Amniotic epithelial cell (primary cell): ENCODE data around the gene DDRGK1.

Source experiments
- DNase-seq: peaks from one replicate; pipeline ENCODE4 v3.0.0-alpha.2; 2010; ENCODE audit warnings: low read depth

DDRGK1 gene

DNA sequence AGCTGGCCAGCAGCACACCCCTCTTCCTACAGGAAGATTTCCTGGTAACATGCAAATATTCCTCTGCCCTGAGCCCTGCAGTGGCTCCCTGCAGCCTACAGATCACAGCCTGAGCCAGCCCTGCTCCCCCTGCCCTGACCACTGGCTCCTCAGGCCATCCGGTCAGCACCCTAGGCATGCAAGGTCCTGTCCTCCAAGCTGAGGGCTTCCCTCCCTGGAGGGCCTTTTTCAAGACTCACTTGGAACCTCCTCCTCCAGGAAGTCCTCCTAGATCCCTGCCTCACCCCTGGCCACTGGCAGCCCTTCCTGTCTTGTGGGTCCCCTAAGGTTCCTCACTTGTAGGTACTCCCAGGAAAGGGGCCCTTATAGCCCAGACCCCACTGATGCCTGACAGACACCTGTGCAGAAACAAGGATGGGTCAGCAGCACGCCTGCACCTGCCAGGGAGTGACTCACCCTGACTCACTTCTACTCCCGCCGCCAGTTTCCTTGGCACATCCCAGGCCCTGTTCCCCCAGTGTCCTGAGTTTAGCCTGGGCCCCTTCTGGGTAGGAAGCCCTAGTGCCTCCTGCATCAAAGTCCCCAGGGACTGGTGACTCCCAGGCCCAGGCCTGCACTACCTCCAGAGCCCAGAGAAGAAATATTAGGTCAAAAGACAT lies 31.3 kb upstream of the DDRGK1 start:
- DNase-seq: no peak

DNA sequence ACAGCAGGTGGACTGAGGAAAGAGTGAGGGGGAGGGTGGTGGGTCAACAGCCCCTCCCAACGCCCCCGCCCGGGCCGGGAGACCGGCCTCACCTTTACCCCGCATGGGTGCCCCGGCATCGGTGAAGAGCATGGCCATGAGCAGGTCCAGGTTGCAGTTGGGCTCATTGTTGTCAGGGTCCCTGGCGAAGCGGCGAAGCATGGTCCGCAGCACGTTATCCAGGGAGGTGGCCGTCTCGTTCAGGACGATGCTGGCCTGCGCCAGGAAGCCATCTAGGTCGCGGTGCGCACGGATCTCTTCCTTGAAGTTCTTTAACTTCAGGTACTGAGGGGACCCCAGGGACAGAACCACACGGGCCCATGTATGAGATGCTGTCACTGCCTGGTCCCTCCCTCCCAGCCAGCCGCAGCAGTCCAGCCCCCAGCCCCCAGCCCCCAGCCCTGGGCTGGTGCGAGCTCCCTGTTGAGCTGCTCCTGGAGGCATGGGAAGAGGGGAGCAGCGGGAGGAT lies 29.6 kb upstream of the DDRGK1 start:
- DNase-seq: no peak

DNA sequence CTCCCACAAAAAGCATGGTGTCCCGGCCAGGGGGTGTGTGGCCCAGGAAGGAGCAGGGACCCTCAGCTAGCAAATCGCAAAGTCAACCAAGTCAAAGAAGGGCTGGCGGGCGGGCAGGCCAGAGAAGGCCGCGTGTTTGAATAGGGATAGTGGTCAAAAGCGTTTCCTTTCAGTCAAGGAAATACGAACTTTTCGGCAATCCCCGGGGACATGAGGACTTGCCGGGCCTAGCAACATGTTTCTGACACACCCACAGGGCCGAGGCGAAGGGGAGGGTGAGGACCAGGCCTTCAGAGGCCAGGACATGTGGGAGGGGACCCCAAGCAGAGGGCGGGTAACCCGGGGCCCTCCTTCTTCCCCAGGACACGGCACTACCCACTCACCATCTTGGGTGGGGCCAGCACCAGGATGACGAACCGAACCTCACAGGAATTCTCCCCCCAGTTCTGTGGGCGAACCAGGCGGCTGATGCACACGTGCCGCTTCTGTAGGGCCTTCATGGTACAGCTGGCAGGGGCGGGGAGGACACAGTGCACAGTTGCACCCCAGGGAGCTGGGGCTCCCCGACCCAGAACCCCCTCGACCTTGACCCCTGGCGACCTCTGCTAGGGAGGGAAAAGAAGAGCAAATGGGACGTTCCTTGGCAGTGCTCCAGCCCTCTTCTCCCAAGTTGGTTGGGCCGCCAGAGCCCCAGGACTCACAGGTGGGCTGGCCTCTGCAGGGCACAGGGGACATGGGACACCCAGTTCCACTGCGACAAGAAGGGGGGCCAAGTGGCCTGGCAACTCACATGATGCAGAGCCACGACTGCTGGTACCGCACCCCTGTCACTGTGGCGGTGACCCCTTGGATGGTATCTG lies 28.9 kb upstream of the DDRGK1 start:
- DNase-seq: no peak

DNA sequence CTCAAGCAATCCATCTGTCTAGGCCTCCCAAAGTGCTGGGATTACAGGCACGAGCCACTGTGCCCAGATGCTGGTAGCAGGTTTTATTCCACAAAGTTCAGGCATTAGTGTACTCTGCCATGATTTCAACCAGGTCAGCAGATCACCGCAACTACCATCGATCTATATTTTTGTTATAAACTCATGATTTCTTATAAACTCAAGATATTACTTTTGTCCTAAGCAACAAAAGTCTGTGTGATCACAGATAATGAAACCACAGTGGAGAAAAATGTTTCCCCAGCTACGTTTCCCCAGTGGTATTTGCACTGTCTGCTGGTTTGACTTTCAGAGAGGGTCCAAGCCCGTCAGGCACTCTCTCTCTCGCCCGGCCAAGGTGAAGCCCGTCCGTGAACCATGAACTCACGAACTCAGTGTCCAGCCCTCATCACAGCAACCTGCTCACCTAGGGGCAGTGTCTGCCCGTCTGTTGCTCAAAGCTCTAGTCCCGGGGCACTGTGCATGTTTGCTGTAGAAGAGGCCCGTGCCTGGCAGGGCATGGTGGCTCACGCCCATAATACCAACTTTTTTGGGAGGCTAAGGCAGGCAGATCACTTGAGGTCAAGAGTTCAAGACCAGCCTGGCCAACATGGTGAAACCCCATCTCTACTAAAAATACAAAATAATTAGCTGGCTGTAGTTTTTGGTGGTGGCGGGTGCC lies 27.6 kb upstream of the DDRGK1 start:
- DNase-seq: no peak

GRCh38 chr20:3231116-3231515 lies 26.6 kb upstream of the DDRGK1 start:
- DNase-seq: no peak

GRCh38 chr20:3229798-3230197 lies 25.3 kb upstream of the DDRGK1 start:
- no peak for DNase-seq

- no peak for DNase-seq
These were observed 24.7 kb upstream of the DDRGK1 start for GRCh38 chr20:3229158-3229557.

- no peak for DNase-seq
These were observed 24.2 kb upstream of the DDRGK1 start for GRCh38 chr20:3228750-3229032.

GRCh38 chr20:3227936-3228749 lies 23.7 kb upstream of the DDRGK1 start:
- DNase-seq: no peak

DNA sequence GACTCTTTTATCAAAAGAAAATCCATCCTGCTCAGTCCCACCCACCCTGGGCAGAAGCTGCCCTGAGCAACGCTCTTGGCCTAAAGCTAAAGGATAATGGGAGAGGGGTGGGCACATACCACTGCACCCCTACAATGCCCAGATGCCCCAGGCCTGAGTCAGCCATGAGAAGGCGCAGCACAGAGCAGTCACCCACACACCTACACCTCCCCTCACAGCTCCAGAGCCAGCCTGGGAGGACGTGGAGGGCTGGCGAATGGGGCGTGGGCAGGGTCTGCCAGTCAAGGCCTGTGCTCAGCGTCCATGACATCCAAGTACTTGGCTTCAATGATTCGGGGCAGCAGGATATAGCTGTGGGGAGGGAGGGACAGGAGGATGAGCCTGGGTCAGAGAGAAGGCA lies 23.0 kb upstream of the DDRGK1 start:
- DNase-seq: no peak

GRCh38 chr20:3226864-3227263 lies 22.4 kb upstream of the DDRGK1 start:
- DNase-seq: no peak

- DNase-seq: no peak
These were observed 21.6 kb upstream of the DDRGK1 start for GRCh38 chr20:3226093-3226492.

- no peak for DNase-seq
These were observed 20.4 kb upstream of the DDRGK1 start for GRCh38 chr20:3224681-3225421.

DNA sequence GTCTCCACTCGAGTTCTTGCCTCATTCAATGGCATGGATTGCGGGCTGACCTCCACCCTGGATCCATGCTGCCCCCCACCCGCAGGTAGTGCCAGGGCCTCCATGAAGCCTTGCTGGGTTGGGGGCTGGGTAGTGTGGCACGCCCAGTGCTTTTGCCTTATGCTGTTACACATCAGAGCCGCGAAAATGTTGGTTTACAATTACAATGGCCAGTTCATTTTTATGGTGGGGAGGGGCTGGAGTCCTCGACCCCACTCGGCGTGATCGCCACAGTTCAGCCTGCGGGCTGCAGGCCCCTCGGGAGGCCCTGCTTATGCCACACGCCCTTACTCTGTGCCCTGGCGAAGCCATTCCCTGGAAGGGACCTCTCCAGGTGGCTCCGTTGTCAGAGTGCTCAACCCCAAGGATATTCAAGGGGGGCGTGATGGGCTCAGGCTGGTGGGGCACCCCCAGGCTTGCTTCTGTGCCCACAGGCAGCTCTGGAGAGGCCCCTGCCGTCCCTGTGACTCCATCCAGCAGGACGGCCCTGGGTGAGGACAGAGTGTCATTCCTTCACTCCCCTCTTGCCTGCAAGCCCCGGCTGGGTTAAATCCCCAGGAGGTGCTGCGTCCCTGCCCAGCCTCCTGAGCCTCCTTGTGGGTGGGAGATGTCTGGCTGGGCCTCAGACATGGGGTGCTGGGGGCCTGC lies 19.7 kb upstream of the DDRGK1 start:
- DNase-seq: no peak

GRCh38 chr20:3223651-3223993 lies 19.1 kb upstream of the DDRGK1 start:
- no peak for DNase-seq

- no peak for DNase-seq
These were observed 18.4 kb upstream of the DDRGK1 start for GRCh38 chr20:3222635-3223600.

- DNase-seq: no peak
These were observed 17.1 kb upstream of the DDRGK1 start for GRCh38 chr20:3221398-3222226.

DNA sequence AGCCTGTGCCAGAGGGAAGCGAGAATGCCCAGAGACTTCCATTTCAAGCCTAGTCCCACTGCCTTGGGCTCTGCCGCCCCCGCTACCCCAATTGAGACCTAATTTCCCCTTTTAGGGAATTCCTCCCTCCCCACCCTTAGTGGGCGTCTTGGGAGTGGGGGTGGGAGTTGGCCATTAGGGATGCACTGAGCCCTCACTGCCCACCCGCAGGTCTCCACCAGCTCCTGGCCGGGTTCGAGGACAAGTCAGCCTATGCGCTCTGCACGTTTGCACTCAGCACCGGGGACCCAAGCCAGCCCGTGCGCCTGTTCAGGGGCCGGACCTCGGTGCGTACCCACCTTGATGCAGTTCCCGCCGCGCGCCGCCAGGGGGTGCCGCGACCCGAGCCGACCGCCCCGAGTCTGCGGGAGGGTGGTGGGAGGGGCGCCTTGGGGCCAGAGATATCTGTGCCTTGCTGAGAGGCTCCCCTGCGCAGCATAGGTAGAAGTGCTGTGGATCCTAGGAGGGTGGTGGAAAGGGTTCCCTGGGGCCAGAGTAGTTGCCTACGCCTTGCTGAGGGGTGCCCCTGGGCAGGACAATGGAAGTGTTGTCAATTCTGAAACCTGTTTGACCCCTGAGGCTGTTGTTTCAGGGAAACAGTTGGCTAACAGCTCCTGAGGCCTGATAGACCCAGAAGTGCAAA lies 14.0 kb upstream of the DDRGK1 start:
- no peak for DNase-seq
